GF-D8 (cell line): ENCODE results near the gene MYOM3.

ENCODE experiments used
- DNase-seq: peaks from one replicate; lab custom pipeline; 2025; lab: John Stamatoyannopoulos, UW

Gene MYOM3

DNA sequence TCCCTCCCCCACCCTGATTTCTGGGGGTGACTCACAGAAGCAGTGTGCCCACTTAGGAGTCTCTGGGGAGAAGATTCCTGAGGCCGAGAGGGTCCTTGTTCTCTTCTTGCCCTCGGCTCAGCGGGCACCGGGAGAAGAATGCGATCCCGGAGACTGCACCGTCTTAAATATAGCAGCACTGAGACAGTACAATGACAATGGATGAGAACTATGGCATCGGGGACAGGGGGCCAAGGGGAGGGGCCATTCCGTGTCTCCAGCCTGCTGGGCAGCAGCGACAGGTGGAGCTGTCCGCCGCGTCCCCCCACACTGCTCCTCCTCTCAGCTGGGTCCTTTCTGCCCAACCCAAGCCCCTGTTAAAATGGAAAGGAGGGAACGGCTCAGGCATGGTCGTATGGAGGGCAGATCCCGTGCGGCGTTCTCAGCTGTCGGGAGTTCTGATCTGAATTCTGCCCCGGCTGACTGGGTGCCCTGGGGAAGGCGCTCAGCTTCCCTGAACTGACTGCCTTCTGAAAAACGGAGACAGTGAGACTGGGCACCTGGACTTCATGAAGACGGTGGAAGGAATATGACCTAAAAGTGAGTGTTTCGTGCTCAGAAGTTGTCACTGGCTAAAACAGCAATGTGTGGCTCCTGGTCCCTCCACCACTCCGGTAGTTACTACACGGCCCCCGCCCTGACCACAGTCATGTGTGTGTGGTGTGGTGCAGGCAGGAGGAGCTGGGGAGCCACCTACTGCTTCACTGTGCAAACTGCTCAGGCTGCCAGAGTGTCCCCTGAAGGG is at the start of gene MYOM3:
MYOM3 (minus strand) TSS at position 140 of the 784 bp plus-strand sequence. CDS start 3,499 bp downstream, outside the sequence.
- no peak for DNase-seq

DNA sequence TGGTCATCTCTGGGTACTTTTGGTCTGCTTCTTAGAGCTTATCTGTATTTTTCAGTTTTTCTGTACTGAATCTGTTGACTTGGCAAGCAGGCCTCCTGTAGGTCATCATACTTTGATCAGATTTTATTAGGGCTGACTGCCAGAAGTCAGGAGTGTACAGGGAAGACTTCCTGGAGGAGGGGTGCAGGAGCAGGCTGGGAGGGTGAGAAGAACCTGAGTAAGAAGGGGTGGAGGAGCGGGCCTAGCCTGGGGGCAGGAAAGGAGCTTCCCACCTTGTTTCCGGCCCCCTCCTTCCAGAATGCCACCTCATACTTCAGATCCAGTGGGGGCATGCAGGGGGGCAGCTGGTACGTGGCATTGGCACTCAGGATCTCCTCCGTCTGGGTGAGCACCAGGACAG is 49.3 kb upstream of the MYOM3 start:
- no peak for DNase-seq

DNA sequence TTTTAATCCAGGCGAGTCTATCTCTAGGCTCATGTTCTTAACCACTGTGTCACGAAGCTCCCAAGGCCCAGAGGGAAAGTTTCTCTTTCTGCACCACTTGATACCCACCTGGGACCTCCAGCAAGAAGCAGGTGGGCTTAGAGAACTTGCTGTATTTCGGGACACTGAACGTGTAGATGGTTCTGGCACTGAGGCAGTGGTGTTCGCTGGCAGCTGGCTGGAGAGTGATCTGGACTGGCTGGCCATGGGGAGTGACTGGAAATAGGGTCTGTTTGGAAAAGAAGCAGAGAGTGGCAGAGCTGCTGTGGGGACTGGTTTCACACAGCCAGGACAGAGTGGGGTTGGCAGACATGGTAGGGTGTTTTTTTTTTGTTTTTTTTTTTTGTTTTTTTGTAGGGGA is 47.4 kb upstream of the MYOM3 start:
- DNase-seq: no peak

DNA sequence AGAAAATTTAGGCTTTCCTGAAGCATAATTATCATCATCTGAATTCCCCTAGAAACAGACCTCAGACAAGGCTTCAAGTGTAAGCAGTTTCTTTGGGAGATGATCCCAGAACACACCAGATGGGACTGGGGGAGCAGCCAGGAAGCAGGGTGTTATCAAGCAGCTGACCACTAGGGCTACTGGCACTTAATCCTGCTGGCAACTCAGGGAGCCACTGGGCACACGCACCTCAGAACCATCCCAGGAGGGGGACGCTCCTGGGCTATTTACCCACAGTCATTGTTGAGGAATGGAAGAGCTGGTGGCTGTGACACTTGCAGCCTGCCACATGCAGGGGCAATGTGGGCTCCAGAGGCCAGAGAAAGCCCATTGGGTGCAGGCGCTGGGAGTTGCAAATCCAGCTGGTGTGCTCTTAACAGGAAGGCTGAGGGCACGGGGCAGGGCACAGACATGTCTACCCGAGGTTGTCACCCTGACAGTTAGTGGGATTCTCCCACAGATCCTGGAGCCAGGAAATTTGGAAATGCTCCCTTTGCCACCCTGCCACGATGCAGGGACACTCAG is 46.1 kb upstream of the MYOM3 start:
- no peak for DNase-seq

- DNase-seq: no peak
Observed at GRCh38 chr1:24156542-24157260, 44.8 kb upstream of the MYOM3 start.

- no peak for DNase-seq
Observed at GRCh38 chr1:24155011-24155782, 43.3 kb upstream of the MYOM3 start.

- DNase-seq: no peak
Observed at GRCh38 chr1:24154215-24154614, 42.3 kb upstream of the MYOM3 start.

DNA sequence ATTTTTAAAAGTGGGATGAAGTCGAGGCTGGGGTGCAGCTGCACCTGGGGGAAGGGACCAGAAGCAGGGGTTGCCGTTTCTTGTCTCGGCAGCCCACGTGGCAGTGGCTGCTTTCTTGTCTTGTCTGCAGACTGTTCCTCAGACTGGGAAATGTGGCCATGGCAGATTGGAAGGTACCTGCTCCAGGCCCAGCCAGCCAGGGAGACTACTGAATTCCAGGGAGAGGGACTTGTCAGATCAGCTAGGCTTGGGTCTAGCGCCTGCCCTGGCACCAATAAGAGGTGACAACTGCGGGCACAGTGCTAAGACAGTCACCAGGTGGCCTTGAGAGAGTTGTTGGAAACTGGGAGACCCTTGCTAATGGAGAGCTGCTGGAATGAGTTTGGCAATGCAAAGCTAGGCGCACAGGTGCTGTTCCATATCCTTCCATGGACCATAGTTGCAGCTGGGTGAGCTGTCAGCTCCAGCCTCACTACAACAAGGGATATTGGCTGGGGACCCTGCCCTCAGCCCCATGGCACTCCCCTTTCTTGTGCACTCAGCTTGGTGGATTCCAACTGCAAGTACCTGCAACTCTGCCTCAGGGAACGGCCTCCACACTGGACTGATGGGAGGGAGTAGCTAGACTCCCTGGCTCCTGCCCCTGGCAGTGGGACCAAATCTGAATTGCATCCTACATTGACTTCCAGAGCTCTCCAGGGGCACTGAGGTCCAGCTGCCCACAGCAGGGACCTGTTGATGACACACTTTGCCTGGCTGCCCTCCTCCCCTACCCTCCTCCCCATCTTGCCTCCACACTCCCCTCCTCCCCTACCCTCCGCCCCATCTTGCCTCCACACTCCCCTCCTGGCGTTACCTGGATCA is 40.9 kb upstream of the MYOM3 start:
- DNase-seq: no peak

GRCh38 chr1:24151175-24151533 is 39.2 kb upstream of the MYOM3 start:
- DNase-seq: no peak

- DNase-seq: no peak
Observed at GRCh38 chr1:24150234-24151174, 38.6 kb upstream of the MYOM3 start.

GRCh38 chr1:24149866-24150233 is 37.9 kb upstream of the MYOM3 start:
- no peak for DNase-seq

- no peak for DNase-seq
Observed at GRCh38 chr1:24147816-24148215, 35.9 kb upstream of the MYOM3 start.

DNA sequence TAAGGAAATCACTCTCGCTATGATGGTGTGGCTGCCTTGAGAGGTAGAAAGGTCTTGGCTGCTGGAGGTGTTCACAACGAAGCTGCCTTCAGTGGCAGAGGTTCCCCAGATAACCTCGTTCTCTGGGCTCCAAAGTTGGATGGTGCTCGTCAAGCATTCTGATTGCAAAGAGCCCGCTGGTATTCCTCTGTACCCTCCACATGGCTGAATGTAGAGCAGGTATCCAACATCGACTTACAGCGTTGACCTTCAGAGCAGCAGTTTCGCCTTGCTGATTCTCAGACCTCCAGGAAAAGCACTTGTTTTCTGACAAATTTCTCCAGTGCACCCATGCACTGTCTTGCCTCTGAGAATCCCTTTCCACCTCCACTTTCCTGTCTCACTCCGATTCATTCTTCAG is 35.3 kb upstream of the MYOM3 start:
- DNase-seq: no peak

DNA sequence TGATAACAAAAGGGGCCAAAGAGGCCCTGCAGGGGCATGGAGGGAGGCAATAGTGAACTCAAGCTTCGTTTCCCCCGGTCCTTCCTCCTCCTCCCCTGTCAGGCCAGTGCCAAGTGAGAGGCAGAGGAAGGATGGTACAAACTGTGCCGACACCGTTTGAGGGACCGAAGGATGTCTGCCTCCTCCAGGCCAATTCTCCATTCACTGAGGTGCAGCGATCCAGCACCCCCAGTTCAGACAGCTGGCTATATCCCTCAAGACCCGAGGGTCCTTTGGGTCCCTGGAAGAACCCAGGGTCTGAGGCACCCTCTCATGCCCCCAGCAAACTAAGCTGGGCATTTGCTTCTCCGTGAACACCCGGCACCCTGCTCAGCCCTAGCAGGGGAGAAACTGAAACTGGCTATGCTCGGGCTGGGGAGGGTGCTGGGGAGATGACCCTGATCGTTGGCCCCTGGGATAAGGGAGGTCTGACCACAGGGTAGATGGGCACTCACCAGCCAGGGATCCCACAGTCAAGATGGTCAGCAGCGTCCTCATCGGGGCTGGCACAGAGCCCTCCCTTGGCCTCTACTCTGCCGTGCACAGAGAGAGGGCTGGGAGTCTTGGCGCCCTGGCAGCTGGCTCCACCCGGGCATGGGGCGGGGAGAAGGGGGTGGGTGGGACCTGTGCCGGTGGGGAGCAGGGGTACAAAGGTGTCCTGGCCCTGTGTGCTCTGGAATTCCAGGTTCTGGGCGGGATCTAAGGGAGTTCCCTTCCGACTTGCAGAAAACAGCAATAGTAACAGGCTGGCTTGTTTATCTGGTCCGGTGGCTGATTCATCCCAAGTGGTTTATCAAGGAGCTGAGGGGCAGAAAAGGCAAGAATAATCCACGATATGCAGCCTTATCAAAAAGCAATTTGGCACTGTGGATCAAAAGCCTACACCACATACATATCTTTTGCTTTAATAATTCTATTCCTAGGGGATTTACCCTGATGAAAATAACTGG is 30.9 kb upstream of the MYOM3 start, which contains the start of gene IL22RA1:
IL22RA1 (minus strand) TSS at position 595 of the 989 bp plus-strand sequence; CDS start at position 537, 58 bp downstream.
- no peak for DNase-seq

GRCh38 chr1:24141311-24141997 is 29.5 kb upstream of the MYOM3 start:
- no peak for DNase-seq

DNA sequence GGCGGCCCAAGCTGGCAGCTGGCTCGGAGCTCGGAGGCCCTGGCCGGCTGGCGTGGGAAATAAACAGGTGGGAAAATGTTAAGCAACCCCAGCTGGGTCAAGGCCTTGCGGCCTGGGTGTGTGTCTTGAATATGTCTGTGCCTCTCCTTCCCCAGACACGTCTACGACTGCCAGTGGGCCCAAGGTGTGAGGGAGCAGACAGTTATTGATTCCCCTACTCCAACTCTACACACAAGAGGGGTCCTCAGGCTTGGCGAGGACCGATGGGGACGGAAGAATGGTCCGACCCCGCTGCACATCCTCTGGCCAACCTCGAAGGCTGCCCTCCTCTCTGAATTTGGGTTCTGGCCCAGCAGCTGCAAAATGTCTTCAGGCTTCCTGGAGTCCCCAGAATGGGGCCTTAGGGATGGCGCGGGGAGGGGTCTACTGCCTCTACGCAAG is 28.8 kb upstream of the MYOM3 start:
- no peak for DNase-seq

GRCh38 chr1:24139841-24140425 is 28.0 kb upstream of the MYOM3 start:
- no peak for DNase-seq

DNA sequence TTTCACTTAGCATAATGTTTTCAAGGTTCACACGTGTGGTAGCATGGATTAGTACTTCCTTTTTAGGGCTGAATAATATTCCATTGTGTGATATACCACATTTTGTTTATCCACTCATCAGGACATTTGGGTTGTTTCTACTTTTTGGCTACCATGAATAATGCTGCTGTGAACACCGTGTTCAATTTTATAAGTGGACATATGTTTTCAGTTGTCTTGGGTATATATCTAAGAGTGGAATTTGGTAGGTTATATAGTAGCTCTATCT is 27.2 kb upstream of the MYOM3 start:
- DNase-seq: no peak
